GM10248 (cell line): ENCODE measurements around the gene MATN4.
"Not testable (repeated sequence)": the region's sequence is repeated elsewhere in the genome, so short reads cannot be mapped to it uniquely, and the experiment has no call there.

Source experiments
- CTCF ChIA-PET: fragments of 300-600 bp; sonication (Branson Sonifier 250); formaldehyde crosslinking; extraction: SDS; loops from one replicate; lab custom pipeline; 2021; ENCODE audit warnings: antibody characterized with exemption; lab: Yijun Ruan, JAX
- POLR2A ChIA-PET: fragments of 350-650 bp; sonication (Branson Sonifier 250); formaldehyde crosslinking; extraction: SDS; loops from one replicate; lab custom pipeline; 2020; ENCODE audit warnings: antibody characterized with exemption; lab: Yijun Ruan, JAX
- DNase-seq: peaks from one replicate; pipeline ENCODE4 v3.0.0; 2012; ENCODE audit errors: extremely low spot score
- CTCF ChIP-seq: IDR thresholded peaks from 2 replicates; pipeline ENCODE4 v1.5.1; 2012; ENCODE audit warnings: mild to moderate bottlenecking, low read depth; ENCODE audit errors: extremely low read depth, missing control alignments, control extremely low read depth

Gene MATN4

GRCh38 chr20:45308117-45308778 is at the start of gene MATN4:
Gene MATN4 (minus strand): TSS chr20:45308299. CDS start chr20:45305582, 2,717 bp downstream.
- ChIA-PET POLR2A (no interaction called here), CTCF (interaction anchor here (0.8 to 1.3 kb wide), 2 partner anchors 11 to 17 kb away, joined by 3 to 7 read pairs; no protein-coding TSS in a partner anchor)
- TF ChIP-seq CTCF, result no peak
- no peak for DNase-seq

GRCh38 chr20:45355209-45356084 is 47.3 kb upstream of the MATN4 start:
- no peak for TF ChIP-seq CTCF
- CTCF ChIA-PET, result interaction anchor here (0.8 to 4.4 kb wide), 5 partner anchors 19 to 416 kb away, joined by 4 to 25 read pairs (median 4); no protein-coding TSS in a partner anchor
- POLR2A ChIA-PET, result no interaction called here
- DNase-seq, result no peak

- ChIA-PET CTCF (interaction anchor here (0.8 to 4.4 kb wide), 9 partner anchors 8 to 417 kb away, joined by 3 to 25 read pairs (median 4); partner anchors contain the start of gene SYS1), POLR2A (no interaction called here)
- TF ChIP-seq CTCF, result no peak
These were observed 46.5 kb upstream of the MATN4 start for GRCh38 chr20:45354423-45355208.

GRCh38 chr20:45353746-45354145 is 45.6 kb upstream of the MATN4 start:
- no peak for TF ChIP-seq CTCF
- ChIA-PET CTCF (interaction anchor here (1.0 to 4.4 kb wide), 6 partner anchors 9 to 417 kb away, joined by 3 to 25 read pairs (median 4); partner anchors contain the start of gene SYS1), POLR2A (no interaction called here)
- no peak for DNase-seq

More at GRCh38 chr20:45354423-45355208, 46.5 kb upstream of the MATN4 start:
- no peak for DNase-seq

GRCh38 chr20:45352729-45353128 is 44.6 kb upstream of the MATN4 start:
- POLR2A ChIA-PET, result no interaction called here
- CTCF ChIA-PET, result interaction anchor here (0.8 to 4.4 kb wide), 5 partner anchors 10 to 85 kb away, joined by 3 to 25 read pairs (median 4); partner anchors contain the start of gene SYS1
- no peak for DNase-seq
- TF ChIP-seq CTCF, result no peak

GRCh38 chr20:45350795-45351194 is 42.7 kb upstream of the MATN4 start:
- DNase-seq, POLR2A ChIA-PET: not testable (repeated sequence)
- CTCF ChIA-PET, result interaction anchor here (1.4 to 2.8 kb wide), 3 partner anchors 12 to 168 kb away, joined by 3 to 18 read pairs (median 3); partner anchors contain the start of gene SYS1
